SK-N-SH (cell line): ENCODE data around the gene PPP1R3A. TPM values are rescaled to one million over a fixed set of nuclear protein-coding genes. Genes with fewer than 3 reads are reported as not detected.

ENCODE experiments used
- CTCF ChIA-PET: fragments of 300-600, 350-600 bp; formaldehyde crosslinking; extraction: SDS; loops from one replicate; lab custom pipeline; 2021; lab: Yijun Ruan, JAX
- POLR2A ChIA-PET: fragments of 350-600 bp; sonication (Branson Sonifier 250); formaldehyde crosslinking; extraction: SDS; loops from one replicate; lab custom pipeline; 2020; ENCODE audit warnings: antibody characterized with exemption, inconsistent platforms; lab: Yijun Ruan, JAX
- DNase-seq: peaks from one replicate; pipeline ENCODE4 v3.0.0; 2012
- H2AFZ ChIP-seq: fragments of 200-600 bp; sonication (generic); 2 replicates; pipeline ENCODE4 v1.8.1; 2016; ENCODE audit warnings: antibody characterized with exemption, mild to moderate bottlenecking, low read depth
- H3F3A ChIP-seq: fragments of 200-600 bp; sonication (generic); replicated peaks from 2 replicates; pipeline ENCODE3; 2016; ENCODE audit warnings: antibody characterized with exemption, mild to moderate bottlenecking; ENCODE audit not compliant: insufficient read depth
- H3K27ac ChIP-seq, 2 experiments: fragments of 200-500 bp in 1 of 2; fragments of 200-600 bp in 1 of 2; sonication (Bioruptor generic) in 1 of 2; sonication (generic), shearing (Covaris generic) in 1 of 2; 2 replicates each; pipeline versions ENCODE4 v1.5.1 to v1.6.1; 2014 to 2016; ENCODE audit warnings: low read depth in 2 of 2, inconsistent platforms in 1 of 2, low read length in 1 of 2, mild to moderate bottlenecking in 1 of 2, mixed read lengths in 1 of 2
- H3K27me3 ChIP-seq: fragments of 200-600 bp; sonication (generic), shearing (Covaris generic); 2 replicates; pipeline ENCODE4 v1.6.1; 2016; ENCODE audit warnings: mixed run types; ENCODE audit not compliant: insufficient read depth
- H3K36me3 ChIP-seq, 2 experiments: fragments of 200-500 bp in 1 of 2; fragments of 200-600 bp in 1 of 2; sonication (Bioruptor generic) in 1 of 2; sonication (generic) in 1 of 2; replicated peaks in 1 of 2; 2 replicates each; pipeline versions ENCODE3 to v1.5.1; 2014 to 2016; ENCODE audit warnings: low read length in 1 of 2, mild to moderate bottlenecking in 1 of 2; ENCODE audit not compliant: insufficient read depth in 2 of 2, control insufficient read depth in 1 of 2
- H3K4me1 ChIP-seq, 2 experiments: fragments of 200-500 bp in 1 of 2; fragments of 200-600 bp in 1 of 2; sonication (Bioruptor generic) in 1 of 2; sonication (generic), shearing (Covaris generic) in 1 of 2; 2 replicates each; pipeline versions ENCODE4 v1.5.1 to v1.6.1; 2014 to 2016; ENCODE audit warnings: low read depth in 1 of 2, low read length in 1 of 2, mixed run types in 1 of 2; ENCODE audit not compliant: insufficient read depth in 2 of 2, control insufficient read depth in 1 of 2
- H3K4me2 ChIP-seq: fragments of 200-600 bp; sonication (generic), shearing (Covaris generic); 2 replicates; pipeline ENCODE4 v1.6.1; 2017; ENCODE audit warnings: mixed run types
- H3K4me3 ChIP-seq, 2 experiments: fragments of 200-500 bp in 1 of 2; fragments of 200-600 bp in 1 of 2; sonication (Bioruptor generic) in 1 of 2; sonication (generic), shearing (Covaris generic) in 1 of 2; 2 replicates each; pipeline versions ENCODE4 v1.5.1 to v1.8.1; 2014 to 2016; ENCODE audit warnings: low read depth in 2 of 2, inconsistent platforms in 1 of 2, low read length in 1 of 2, mild to moderate bottlenecking in 1 of 2, mixed read lengths in 1 of 2, moderate library complexity in 1 of 2
- H3K79me2 ChIP-seq: fragments of 200-600 bp; sonication (generic); 2 replicates; pipeline ENCODE4 v1.8.1; 2017; ENCODE audit warnings: mild to moderate bottlenecking; ENCODE audit not compliant: insufficient read depth
- H3K9ac ChIP-seq: fragments of 200-600 bp; sonication (generic); 2 replicates; pipeline ENCODE4 v1.6.1; 2017; ENCODE audit warnings: mixed run types
- H3K9me2 ChIP-seq: fragments of 200-600 bp; sonication (generic); 2 replicates; pipeline ENCODE4 v1.6.1; 2017; ENCODE audit warnings: mixed run types
- H3K9me3 ChIP-seq: fragments of 200-600 bp; sonication (generic); 2 replicates; pipeline ENCODE4 v1.6.1; 2017; ENCODE audit warnings: mixed run types, mild to moderate bottlenecking, moderate library complexity
- H4K20me1 ChIP-seq: fragments of 200-600 bp; sonication (generic); 2 replicates; pipeline ENCODE4 v1.6.1; 2017; ENCODE audit warnings: mild to moderate bottlenecking, mixed run types; ENCODE audit not compliant: insufficient read depth
- ELF1 ChIP-seq: IDR thresholded peaks from 2 replicates; pipeline ENCODE4 v1.4.0; 2012
- EP300 ChIP-seq, 2 experiments: IDR thresholded peaks; 2 replicates each; pipeline versions ENCODE4 v1.4.0 to v1.6.1; 2012; ENCODE audit warnings: borderline replicate concordance in 1 of 2, low read depth in 1 of 2, low read length in 1 of 2
- EZH2phosphoT487 ChIP-seq: fragments of 200-600 bp; sonication (generic); IDR thresholded peaks from 2 replicates; pipeline ENCODE4 v1.6.1; 2017; ENCODE audit warnings: low read depth, mixed run types, mild to moderate bottlenecking, antibody characterized with exemption, moderate library complexity, borderline replicate concordance
- FOSL2 ChIP-seq: IDR thresholded peaks from 2 replicates; pipeline ENCODE4 v1.4.0; 2012; ENCODE audit warnings: low read depth, mild to moderate bottlenecking, moderate library complexity, borderline replicate concordance
- FOXJ3 ChIP-seq: sonication (generic); formaldehyde crosslinking; IDR thresholded peaks from 2 replicates; pipeline ENCODE4 v1.5.1; 2020; ENCODE audit warnings: mild to moderate bottlenecking, missing genetic modification reagents
- GABPA ChIP-seq: IDR thresholded peaks from 2 replicates; pipeline ENCODE4 v1.4.0; 2012; ENCODE audit warnings: low read depth, mild to moderate bottlenecking
- GATA2 ChIP-seq: sonication (generic); formaldehyde crosslinking; IDR thresholded peaks from 2 replicates; pipeline ENCODE4 v1.5.0; 2020; ENCODE audit warnings: mild to moderate bottlenecking, missing genetic modification reagents
- JUND ChIP-seq: IDR thresholded peaks from 2 replicates; pipeline ENCODE4 v1.4.0; 2012
- POLR2AphosphoS5 ChIP-seq: IDR thresholded peaks from 2 replicates; pipeline ENCODE4 v1.6.1; 2012; ENCODE audit warnings: low read depth, low read length
- RXRA ChIP-seq: IDR thresholded peaks from 2 replicates; pipeline ENCODE4 v1.4.0; 2012; ENCODE audit warnings: low read depth, mild to moderate bottlenecking, borderline replicate concordance
- SMC3 ChIP-seq: IDR thresholded peaks from 2 replicates; pipeline ENCODE4 v1.6.1; 2012; ENCODE audit warnings: low read depth, low read length, improper control_type of control experiment
- TCF12 ChIP-seq: IDR thresholded peaks from 2 replicates; pipeline ENCODE4 v1.4.0; 2012
- YY1 ChIP-seq: IDR thresholded peaks from 2 replicates; pipeline ENCODE4 v1.4.0; 2012; ENCODE audit warnings: low read depth, mild to moderate bottlenecking
- WGBS: methylation state at CpG from one replicate; pipeline ENCODE4 v1.1.6; 2017; ENCODE audit warnings: low lambda C conversion rate; 5-methylcytosine and 5-hydroxymethylcytosine counted together
- polyA plus RNA-seq, 3 experiments: library from polyadenylated mRNA; depleted of rRNA; stranded (reverse); fragments of >200 nt; gene quantifications; 2 replicates each; pipeline ENCODE4 v1.2.3, GENCODE V29; 2012
- TF ChIP-seq, protein P1 (sequence below): fragments of 200-600 bp; sonication (generic); IDR thresholded peaks from 2 replicates; pipeline ENCODE4 v1.6.1; 2017; ENCODE audit warnings: antibody characterized with exemption, mild to moderate bottlenecking, moderate library complexity
- TF ChIP-seq, protein P2 (sequence below): fragments of 150-350 bp; IDR thresholded peaks from 2 replicates; pipeline ENCODE4 v1.6.1; 2017; ENCODE audit warnings: antibody characterized with exemption, low read length, low read depth, borderline replicate concordance
- TF ChIP-seq, protein P3 (sequence below): IDR thresholded peaks from 2 replicates; pipeline ENCODE4 v1.6.1; 2012; ENCODE audit warnings: mild to moderate bottlenecking, low read depth, low read length, moderate library complexity
- TF ChIP-seq, protein P4 (sequence below): IDR thresholded peaks from 2 replicates; pipeline ENCODE4 v1.4.0; 2012; ENCODE audit warnings: low read depth, borderline replicate concordance

Gene PPP1R3A
- polyA plus RNA-seq, 1 of the 3 experiments (the other 2 are of a cell fraction) = not detected

DNA sequence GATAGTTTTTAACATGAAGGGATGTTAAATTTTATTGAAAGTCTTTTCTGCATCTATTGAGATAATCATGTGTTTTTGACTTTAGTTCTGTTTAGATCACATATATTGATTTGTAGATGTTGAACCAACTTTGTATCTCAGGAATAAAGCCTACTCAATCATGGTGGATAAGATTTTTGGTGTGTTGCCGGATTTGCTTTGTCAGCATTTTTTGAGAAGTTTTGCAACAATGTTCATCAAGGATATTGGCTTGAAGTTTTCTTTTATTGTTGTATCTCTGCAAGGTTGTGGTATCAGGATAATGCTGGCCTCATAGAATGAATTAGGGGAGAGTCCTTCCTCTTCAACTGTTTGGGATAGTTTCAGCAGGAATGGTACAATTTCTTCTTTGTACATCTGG is 9.3 kb upstream of the PPP1R3A start:
- H3K36me3 ChIP-seq = no peaks in the 10 kb centered on the region
- ChIA-PET POLR2A (no interaction called here), CTCF (no interaction called here)
- no peak overlapping the region for H3K9ac ChIP-seq
- no peak overlapping the region for H3K4me2 ChIP-seq
- H4K20me1 ChIP-seq = no peaks in the 10 kb centered on the region
- H3F3A ChIP-seq = no peaks in the 10 kb centered on the region
- DNase-seq = no peak
- H3K4me1 ChIP-seq = no peaks in the 10 kb centered on the region
- TF ChIP-seq YY1 = no peak
- no peak for TF ChIP-seq GABPA
- no peak for TF ChIP-seq FOXJ3 (CRISPR knock-in tag)
- TF ChIP-seq, protein P1, sequence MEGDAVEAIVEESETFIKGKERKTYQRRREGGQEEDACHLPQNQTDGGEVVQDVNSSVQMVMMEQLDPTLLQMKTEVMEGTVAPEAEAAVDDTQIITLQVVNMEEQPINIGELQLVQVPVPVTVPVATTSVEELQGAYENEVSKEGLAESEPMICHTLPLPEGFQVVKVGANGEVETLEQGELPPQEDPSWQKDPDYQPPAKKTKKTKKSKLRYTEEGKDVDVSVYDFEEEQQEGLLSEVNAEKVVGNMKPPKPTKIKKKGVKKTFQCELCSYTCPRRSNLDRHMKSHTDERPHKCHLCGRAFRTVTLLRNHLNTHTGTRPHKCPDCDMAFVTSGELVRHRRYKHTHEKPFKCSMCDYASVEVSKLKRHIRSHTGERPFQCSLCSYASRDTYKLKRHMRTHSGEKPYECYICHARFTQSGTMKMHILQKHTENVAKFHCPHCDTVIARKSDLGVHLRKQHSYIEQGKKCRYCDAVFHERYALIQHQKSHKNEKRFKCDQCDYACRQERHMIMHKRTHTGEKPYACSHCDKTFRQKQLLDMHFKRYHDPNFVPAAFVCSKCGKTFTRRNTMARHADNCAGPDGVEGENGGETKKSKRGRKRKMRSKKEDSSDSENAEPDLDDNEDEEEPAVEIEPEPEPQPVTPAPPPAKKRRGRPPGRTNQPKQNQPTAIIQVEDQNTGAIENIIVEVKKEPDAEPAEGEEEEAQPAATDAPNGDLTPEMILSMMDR = no peak
- TF ChIP-seq, protein P2, sequence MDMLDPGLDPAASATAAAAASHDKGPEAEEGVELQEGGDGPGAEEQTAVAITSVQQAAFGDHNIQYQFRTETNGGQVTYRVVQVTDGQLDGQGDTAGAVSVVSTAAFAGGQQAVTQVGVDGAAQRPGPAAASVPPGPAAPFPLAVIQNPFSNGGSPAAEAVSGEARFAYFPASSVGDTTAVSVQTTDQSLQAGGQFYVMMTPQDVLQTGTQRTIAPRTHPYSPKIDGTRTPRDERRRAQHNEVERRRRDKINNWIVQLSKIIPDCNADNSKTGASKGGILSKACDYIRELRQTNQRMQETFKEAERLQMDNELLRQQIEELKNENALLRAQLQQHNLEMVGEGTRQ = no peak
- TF ChIP-seq ELF1 = no peak
- TF ChIP-seq FOSL2 = no peak
- no peak overlapping the region for H3K27ac ChIP-seq
- H3K27me3 ChIP-seq = no peaks in the 10 kb centered on the region
- H3K9me3 ChIP-seq = no peaks in the 10 kb centered on the region
- H3K9me2 ChIP-seq = no peaks in the 10 kb centered on the region
- WGBS = 0% methylated on average over 1 of the region's 1 CpG
- H2AFZ ChIP-seq = no peak overlapping the region
- H3K79me2 ChIP-seq = no peaks in the 10 kb centered on the region
- H3K4me3 ChIP-seq = no peak overlapping the region

DNA sequence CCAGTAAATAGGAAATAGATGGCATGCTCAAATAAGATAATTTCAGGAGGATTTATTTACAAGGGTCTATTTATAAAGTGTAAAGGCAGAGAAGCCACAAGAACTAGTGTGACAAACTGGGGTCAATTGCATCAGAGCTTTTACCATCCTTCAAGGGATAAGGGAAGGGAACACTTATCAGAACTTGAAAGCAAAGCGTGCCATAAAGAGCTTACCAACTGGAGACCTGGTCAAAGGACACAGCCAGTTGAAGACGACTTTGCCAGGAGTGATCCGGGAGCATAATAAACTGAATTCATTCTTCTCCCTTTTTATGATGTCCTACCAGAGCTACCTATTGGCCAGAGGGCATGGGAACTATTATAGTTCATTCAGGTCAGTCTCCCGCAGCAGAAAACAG is 3.2 kb upstream of the PPP1R3A start:
- 0% methylated on average over 4 of the region's 4 CpGs for WGBS
- TF ChIP-seq JUND = no peak
- TF ChIP-seq SMC3 = no peak
- TF ChIP-seq GATA2 = no peak
- no peak for TF ChIP-seq ELF1
- no peak for TF ChIP-seq EZH2phosphoT487
- no peak for TF ChIP-seq EP300 (IDR thresholded peaks at IDR 0.05; ENCODE audit: borderline replicate concordance in 1 of 2, low read depth in 1 of 2, low read length in 1 of 2)
- TF ChIP-seq POLR2AphosphoS5 = no peak
- TF ChIP-seq, protein P3, sequence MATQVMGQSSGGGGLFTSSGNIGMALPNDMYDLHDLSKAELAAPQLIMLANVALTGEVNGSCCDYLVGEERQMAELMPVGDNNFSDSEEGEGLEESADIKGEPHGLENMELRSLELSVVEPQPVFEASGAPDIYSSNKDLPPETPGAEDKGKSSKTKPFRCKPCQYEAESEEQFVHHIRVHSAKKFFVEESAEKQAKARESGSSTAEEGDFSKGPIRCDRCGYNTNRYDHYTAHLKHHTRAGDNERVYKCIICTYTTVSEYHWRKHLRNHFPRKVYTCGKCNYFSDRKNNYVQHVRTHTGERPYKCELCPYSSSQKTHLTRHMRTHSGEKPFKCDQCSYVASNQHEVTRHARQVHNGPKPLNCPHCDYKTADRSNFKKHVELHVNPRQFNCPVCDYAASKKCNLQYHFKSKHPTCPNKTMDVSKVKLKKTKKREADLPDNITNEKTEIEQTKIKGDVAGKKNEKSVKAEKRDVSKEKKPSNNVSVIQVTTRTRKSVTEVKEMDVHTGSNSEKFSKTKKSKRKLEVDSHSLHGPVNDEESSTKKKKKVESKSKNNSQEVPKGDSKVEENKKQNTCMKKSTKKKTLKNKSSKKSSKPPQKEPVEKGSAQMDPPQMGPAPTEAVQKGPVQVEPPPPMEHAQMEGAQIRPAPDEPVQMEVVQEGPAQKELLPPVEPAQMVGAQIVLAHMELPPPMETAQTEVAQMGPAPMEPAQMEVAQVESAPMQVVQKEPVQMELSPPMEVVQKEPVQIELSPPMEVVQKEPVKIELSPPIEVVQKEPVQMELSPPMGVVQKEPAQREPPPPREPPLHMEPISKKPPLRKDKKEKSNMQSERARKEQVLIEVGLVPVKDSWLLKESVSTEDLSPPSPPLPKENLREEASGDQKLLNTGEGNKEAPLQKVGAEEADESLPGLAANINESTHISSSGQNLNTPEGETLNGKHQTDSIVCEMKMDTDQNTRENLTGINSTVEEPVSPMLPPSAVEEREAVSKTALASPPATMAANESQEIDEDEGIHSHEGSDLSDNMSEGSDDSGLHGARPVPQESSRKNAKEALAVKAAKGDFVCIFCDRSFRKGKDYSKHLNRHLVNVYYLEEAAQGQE = no peak
- TF ChIP-seq, protein P4, sequence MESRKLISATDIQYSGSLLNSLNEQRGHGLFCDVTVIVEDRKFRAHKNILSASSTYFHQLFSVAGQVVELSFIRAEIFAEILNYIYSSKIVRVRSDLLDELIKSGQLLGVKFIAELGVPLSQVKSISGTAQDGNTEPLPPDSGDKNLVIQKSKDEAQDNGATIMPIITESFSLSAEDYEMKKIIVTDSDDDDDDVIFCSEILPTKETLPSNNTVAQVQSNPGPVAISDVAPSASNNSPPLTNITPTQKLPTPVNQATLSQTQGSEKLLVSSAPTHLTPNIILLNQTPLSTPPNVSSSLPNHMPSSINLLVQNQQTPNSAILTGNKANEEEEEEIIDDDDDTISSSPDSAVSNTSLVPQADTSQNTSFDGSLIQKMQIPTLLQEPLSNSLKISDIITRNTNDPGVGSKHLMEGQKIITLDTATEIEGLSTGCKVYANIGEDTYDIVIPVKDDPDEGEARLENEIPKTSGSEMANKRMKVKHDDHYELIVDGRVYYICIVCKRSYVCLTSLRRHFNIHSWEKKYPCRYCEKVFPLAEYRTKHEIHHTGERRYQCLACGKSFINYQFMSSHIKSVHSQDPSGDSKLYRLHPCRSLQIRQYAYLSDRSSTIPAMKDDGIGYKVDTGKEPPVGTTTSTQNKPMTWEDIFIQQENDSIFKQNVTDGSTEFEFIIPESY = no peak
- no peak for TF ChIP-seq FOXJ3 (CRISPR knock-in tag)
- TF ChIP-seq, protein P1 = no peak
- no peak for TF ChIP-seq GABPA
- no peak for TF ChIP-seq RXRA
- no peak for TF ChIP-seq TCF12

More for the DNA sequence above, 3.2 kb upstream of the PPP1R3A start:
- DNase-seq = no peak
- Histone ChIP-seq H3F3A (no peaks in the 10 kb centered on the region), H3K9me2 (no peaks in the 10 kb centered on the region), H3K36me3 (no peaks in the 10 kb centered on the region), H4K20me1 (no peaks in the 10 kb centered on the region), H3K79me2 (no peaks in the 10 kb centered on the region), H3K27me3 (no peaks in the 10 kb centered on the region), H3K27ac (no peak overlapping the region), H3K9me3 (no peaks in the 10 kb centered on the region), H3K4me1 (no peaks in the 10 kb centered on the region), H3K9ac (no peak overlapping the region), H2AFZ (no peak overlapping the region), H3K4me2 (no peak overlapping the region), H3K4me3 (no peak overlapping the region)
- CTCF ChIA-PET = no interaction called here
- POLR2A ChIA-PET = no interaction called here
